Tibial nerve (tissue), 3 donors: ENCODE measurements around the gene NKD1.

ENCODE experiments used
- CTCF ChIP-seq, 5 experiments: fragments of 200-600 bp in 3 of 5; fragments of 450-650 bp in 2 of 5; sonication (generic) in 3 of 5; IDR thresholded peaks; one replicate each; pipeline ENCODE4 v1.5.1; 2016 to 2019; ENCODE audit warnings: antibody characterized with exemption in 5 of 5, mild to moderate bottlenecking in 3 of 5, moderate library complexity in 2 of 5
- POLR2A ChIP-seq, 2 donors: fragments of 450-650 bp; IDR thresholded peaks; one replicate each; pipeline ENCODE4 v1.6.1; 2017; ENCODE audit warnings: antibody characterized with exemption in 2 of 2, mild to moderate bottlenecking in 2 of 2, moderate library complexity in 2 of 2

DNA sequence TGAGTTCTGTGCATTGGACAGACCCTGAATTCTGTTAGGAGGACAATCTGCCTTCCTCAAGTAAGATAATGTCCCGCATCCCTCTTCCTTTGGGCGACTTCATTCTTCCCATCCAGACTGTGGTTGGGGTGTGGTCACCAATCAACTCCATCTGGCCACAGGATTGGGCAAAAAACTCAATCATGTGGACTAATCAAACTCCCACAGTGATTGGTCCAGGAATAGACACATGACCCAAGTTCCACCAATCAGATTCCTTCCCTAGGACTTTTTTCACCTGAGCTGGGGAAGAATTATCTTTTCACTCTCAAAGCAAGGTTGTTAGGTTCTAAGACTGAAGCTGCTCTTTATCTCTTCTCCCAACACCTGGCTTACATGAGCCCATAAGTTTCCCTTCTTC is 13.2 kb upstream of the NKD1 start:
- no peak for TF ChIP-seq CTCF (IDR thresholded peaks at IDR 0.05)
- TF ChIP-seq POLR2A (IDR thresholded peaks at IDR 0.05): no peak
